ENCODE data around the gene MAN1A1. TPM values are rescaled to one million over a fixed set of nuclear protein-coding genes. Genes with fewer than 3 reads are reported as not detected.

Gene MAN1A1
- total and polyA plus RNA-seq, 2 experiments from 2014 or later, result 2.0 to 8.7 TPM

DNA sequence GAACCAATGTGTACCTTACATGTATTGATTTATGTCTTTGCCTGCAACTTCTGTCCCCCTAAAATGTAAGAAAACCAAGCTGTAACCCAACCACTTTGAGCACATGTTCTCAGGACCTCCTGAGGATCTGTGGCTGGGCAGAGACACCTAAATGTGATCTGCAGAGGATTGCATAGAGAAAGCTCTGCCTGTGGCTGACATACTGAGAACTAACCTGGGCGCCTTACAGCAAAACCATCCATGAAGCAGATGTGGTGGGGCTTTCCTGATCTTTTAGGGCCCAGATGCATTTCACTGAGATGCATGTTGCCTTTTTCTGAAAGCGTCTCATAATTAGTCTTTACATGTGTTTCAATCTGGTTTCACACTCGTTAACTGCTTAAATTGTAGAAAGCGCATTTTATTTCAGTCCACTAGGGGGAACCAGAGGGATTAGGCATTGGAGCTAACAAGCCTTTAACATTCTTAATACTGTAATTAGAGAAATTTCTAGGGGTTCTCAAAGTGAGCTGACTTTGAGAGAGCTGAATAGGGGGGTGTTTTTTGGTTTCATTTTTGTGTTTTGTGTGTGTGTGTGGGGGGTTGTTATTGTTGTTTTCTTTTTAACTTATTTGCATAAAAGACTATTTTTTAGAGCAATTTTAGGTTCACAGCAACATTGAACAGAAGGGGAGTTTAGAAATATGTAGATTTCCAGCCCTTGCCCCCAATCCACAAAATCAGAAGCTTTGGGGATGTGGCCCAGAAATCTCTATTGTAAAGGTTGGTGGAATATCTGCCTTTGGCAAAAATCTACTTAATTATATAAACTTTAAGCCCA lies 220.2 kb downstream of the MAN1A1 start:
- Mint-ChIP-seq H3K27me3 (ENCODE audit: insufficient read depth, low read depth, poor library complexity) (peaks cover 1% of the 10 kb centered on the region), H3K36me3 (ENCODE audit: low read depth) (no peaks in the 10 kb centered on the region), H3K27ac (no peak overlapping the region), H3K4me1 (peaks cover 26% of the 10 kb centered on the region), H3K9me3 (peaks cover 10% of the 10 kb centered on the region; the same call in 2 of the 3 replicates), H3K4me3 (no peak overlapping the region)
- 0 out of 2 replicates have a peak overlapping the region, but pooled peaks have one; percentile 17 for H3K4me2 ChIP-seq
- H3K79me2 ChIP-seq (replicated peaks; ENCODE audit: insufficient read depth), result no peaks in the 10 kb centered on the region
- H3F3A ChIP-seq (replicated peaks; ENCODE audit: low read depth), result no peaks in the 10 kb centered on the region
- H3K4me1 ChIP-seq (ENCODE audit: insufficient read depth), result peaks cover 22% of the 10 kb centered on the region
- H3K36me3 ChIP-seq (ENCODE audit: insufficient read depth), result no peaks in the 10 kb centered on the region
- TF ChIP-seq, protein P1, sequence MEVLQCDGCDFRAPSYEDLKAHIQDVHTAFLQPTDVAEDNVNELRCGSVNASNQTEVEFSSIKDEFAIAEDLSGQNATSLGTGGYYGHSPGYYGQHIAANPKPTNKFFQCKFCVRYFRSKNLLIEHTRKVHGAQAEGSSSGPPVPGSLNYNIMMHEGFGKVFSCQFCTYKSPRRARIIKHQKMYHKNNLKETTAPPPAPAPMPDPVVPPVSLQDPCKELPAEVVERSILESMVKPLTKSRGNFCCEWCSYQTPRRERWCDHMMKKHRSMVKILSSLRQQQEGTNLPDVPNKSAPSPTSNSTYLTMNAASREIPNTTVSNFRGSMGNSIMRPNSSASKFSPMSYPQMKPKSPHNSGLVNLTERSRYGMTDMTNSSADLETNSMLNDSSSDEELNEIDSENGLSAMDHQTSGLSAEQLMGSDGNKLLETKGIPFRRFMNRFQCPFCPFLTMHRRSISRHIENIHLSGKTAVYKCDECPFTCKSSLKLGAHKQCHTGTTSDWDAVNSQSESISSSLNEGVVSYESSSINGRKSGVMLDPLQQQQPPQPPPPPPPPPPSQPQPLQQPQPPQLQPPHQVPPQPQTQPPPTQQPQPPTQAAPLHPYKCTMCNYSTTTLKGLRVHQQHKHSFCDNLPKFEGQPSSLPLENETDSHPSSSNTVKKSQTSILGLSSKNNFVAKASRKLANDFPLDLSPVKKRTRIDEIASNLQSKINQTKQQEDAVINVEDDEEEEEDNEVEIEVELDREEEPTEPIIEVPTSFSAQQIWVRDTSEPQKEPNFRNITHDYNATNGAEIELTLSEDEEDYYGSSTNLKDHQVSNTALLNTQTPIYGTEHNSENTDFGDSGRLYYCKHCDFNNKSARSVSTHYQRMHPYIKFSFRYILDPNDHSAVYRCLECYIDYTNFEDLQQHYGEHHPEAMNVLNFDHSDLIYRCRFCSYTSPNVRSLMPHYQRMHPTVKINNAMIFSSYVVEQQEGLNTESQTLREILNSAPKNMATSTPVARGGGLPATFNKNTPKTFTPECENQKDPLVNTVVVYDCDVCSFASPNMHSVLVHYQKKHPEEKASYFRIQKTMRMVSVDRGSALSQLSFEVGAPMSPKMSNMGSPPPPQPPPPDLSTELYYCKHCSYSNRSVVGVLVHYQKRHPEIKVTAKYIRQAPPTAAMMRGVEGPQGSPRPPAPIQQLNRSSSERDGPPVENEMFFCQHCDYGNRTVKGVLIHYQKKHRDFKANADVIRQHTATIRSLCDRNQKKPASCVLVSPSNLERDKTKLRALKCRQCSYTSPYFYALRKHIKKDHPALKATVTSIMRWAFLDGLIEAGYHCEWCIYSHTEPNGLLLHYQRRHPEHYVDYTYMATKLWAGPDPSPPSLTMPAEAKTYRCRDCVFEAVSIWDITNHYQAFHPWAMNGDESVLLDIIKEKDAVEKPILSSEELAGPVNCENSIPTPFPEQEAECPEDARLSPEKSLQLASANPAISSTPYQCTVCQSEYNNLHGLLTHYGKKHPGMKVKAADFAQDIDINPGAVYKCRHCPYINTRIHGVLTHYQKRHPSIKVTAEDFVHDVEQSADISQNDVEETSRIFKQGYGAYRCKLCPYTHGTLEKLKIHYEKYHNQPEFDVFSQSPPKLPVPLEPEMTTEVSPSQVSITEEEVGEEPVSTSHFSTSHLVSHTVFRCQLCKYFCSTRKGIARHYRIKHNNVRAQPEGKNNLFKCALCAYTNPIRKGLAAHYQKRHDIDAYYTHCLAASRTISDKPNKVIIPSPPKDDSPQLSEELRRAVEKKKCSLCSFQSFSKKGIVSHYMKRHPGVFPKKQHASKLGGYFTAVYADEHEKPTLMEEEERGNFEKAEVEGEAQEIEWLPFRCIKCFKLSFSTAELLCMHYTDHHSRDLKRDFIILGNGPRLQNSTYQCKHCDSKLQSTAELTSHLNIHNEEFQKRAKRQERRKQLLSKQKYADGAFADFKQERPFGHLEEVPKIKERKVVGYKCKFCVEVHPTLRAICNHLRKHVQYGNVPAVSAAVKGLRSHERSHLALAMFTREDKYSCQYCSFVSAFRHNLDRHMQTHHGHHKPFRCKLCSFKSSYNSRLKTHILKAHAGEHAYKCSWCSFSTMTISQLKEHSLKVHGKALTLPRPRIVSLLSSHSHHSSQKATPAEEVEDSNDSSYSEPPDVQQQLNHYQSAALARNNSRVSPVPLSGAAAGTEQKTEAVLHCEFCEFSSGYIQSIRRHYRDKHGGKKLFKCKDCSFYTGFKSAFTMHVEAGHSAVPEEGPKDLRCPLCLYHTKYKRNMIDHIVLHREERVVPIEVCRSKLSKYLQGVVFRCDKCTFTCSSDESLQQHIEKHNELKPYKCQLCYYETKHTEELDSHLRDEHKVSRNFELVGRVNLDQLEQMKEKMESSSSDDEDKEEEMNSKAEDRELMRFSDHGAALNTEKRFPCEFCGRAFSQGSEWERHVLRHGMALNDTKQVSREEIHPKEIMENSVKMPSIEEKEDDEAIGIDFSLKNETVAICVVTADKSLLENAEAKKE (CRISPR knock-in tag; IDR thresholded peaks at IDR 0.05), result no peak
- TF ChIP-seq EZH2 (IDR thresholded peaks at IDR 0.05; ENCODE audit: low read depth, unreplicated experiment) (no peak), NANOG (IDR thresholded peaks at IDR 0.05; ENCODE audit: borderline replicate concordance) (no peak)
- TF ChIP-seq, protein P2, sequence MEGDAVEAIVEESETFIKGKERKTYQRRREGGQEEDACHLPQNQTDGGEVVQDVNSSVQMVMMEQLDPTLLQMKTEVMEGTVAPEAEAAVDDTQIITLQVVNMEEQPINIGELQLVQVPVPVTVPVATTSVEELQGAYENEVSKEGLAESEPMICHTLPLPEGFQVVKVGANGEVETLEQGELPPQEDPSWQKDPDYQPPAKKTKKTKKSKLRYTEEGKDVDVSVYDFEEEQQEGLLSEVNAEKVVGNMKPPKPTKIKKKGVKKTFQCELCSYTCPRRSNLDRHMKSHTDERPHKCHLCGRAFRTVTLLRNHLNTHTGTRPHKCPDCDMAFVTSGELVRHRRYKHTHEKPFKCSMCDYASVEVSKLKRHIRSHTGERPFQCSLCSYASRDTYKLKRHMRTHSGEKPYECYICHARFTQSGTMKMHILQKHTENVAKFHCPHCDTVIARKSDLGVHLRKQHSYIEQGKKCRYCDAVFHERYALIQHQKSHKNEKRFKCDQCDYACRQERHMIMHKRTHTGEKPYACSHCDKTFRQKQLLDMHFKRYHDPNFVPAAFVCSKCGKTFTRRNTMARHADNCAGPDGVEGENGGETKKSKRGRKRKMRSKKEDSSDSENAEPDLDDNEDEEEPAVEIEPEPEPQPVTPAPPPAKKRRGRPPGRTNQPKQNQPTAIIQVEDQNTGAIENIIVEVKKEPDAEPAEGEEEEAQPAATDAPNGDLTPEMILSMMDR (conservative IDR thresholded peaks at IDR 0.05; ENCODE audit: low read depth in 2 of 2), result peak; percentile 75 to 97
- no peak overlapping the region for H3K27ac ChIP-seq (ENCODE audit: low read depth)
- no peaks in the 10 kb centered on the region for H4K20me1 ChIP-seq (replicated peaks; ENCODE audit: insufficient read depth)
- DNase-seq (ENCODE audit: low spot score), result peak; percentile 87
- H3K4me3 ChIP-seq, result no peak overlapping the region
- peak overlapping the region; percentile 93 for H2AFZ ChIP-seq
- no peaks in the 10 kb centered on the region for H3K27me3 ChIP-seq (ENCODE audit: insufficient read depth)
- no peaks in the 10 kb centered on the region for H3K9me2 ChIP-seq (ENCODE audit: insufficient read depth)
- ATAC-seq, result peak; percentile 82
